Measurements from ENCODE around the gene TXN2. TPM values are rescaled to one million over a fixed set of nuclear protein-coding genes. Genes with fewer than 3 reads are reported as not detected.

The TXN2 gene
- total RNA-seq, 3 donors from 2014 or later, result 73.2 to 101 (median 95.8) TPM

DNA sequence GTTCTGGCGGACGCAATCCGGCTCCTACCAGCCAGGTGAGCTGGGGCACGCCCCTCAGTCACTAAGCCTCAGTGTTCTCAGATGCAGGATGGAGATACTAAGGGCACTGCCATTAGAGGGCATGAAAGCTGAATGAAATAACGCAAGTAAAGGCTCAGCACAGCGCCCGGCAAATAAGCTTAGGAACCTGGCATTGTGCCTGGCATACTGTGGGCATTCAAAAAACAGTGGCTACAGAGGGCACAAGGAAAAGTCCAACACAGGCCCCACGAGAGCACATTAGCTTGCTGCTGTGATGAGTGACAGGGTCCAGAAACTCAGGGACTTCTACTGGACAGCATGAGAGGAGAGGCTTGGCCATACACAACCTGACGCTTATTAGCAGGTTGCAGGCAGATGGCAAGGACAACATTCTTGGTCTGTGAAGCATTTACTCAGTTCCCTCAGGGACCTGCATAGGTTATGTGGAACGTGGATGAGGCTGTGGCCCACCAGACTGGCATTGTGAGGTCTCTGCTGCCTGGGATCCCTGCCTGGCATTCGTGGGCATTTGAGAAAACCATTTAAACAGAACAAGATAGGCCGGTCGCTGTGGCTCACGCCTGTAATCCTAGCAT lies 12.2 kb downstream of the TXN2 start:
- TF ChIP-seq, protein P1, sequence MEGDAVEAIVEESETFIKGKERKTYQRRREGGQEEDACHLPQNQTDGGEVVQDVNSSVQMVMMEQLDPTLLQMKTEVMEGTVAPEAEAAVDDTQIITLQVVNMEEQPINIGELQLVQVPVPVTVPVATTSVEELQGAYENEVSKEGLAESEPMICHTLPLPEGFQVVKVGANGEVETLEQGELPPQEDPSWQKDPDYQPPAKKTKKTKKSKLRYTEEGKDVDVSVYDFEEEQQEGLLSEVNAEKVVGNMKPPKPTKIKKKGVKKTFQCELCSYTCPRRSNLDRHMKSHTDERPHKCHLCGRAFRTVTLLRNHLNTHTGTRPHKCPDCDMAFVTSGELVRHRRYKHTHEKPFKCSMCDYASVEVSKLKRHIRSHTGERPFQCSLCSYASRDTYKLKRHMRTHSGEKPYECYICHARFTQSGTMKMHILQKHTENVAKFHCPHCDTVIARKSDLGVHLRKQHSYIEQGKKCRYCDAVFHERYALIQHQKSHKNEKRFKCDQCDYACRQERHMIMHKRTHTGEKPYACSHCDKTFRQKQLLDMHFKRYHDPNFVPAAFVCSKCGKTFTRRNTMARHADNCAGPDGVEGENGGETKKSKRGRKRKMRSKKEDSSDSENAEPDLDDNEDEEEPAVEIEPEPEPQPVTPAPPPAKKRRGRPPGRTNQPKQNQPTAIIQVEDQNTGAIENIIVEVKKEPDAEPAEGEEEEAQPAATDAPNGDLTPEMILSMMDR (IDR thresholded peaks at IDR 0.05), result no peak
- Histone ChIP-seq H3K4me1 (ENCODE audit: low read depth) (peaks cover 18% of the 10 kb centered on the region), H3K36me3 (ENCODE audit: low read depth) (no peaks in the 10 kb centered on the region), H3K4me3 (no peak overlapping the region), H3K9me3 (no peaks in the 10 kb centered on the region)
- no peak for DNase-seq
- intact Hi-C loops (cut with DNase I, micrococcal nuclease), result no loop called here
- ATAC-seq, result no peak

DNA sequence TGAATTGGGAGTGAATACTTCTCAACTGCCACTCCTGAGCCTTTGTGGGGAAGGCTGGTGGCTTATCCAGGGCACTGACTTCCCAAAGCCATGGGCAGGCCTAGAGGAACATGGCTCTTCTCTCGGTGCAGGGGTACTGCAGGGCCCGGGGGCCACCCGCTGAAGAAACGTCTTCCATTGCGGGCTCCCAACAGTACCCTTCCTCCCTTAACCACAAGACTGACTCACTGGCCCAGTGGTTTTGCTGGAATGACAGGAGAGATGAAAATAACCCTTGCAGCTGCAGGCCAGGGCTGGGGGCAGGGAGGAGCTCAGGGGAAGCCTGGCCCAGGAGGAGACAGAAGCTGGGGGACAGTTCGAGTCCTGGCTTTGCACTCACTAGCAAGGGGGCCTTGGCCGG lies 13.5 kb downstream of the TXN2 start:
- TF ChIP-seq, protein P1 (IDR thresholded peaks at IDR 0.05), result no peak
- no peaks in the 10 kb centered on the region for H3K9me3 ChIP-seq
- intact Hi-C loops (cut with DNase I, micrococcal nuclease), result no loop called here
- no peak overlapping the region for H3K4me3 ChIP-seq
- ATAC-seq (no peak), DNase-seq (no peak)
- peaks cover 18% of the 10 kb centered on the region for H3K4me1 ChIP-seq (ENCODE audit: low read depth)
- H3K36me3 ChIP-seq (ENCODE audit: low read depth), result no peaks in the 10 kb centered on the region

DNA sequence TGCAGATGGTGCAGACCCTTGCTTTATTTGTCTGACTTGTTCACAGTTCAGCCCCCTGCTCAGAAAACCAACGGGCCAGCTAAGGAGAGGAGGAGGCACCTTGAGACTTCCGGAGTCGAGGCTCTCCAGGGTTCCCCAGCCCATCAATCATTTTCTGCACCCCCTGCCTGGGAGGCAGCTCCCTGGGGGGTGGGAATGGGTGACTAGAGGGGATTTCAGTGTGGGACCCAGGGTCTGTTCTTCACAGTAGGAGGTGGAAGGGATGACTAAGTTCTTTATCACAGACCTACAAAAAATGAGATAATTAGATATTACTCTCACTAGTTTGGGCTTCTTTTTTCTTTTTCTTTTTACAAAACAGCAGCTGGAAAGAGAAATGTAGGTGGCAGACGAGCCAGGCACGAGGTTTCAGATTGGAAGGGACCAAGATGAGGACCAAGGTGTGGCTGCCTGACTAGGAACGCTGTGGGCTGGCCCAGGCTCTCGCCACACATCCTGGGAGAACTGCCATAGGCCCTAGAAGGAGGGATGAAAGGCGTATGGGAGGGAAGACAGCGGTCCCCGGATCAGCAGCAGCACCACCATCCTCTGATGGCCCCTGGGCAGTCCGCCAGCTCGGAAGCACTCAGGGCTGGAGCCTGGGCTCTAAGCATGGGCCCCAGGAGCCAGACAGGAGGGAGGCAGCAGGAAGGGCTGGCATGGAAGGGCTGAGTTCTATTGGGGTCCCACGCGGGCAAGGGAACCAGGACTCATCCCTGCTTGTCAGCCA lies 14.2 kb downstream of the TXN2 start:
- H3K4me1 ChIP-seq (ENCODE audit: low read depth), result peaks cover 18% of the 10 kb centered on the region
- intact Hi-C loops (cut with DNase I, micrococcal nuclease), result no loop called here

DNA sequence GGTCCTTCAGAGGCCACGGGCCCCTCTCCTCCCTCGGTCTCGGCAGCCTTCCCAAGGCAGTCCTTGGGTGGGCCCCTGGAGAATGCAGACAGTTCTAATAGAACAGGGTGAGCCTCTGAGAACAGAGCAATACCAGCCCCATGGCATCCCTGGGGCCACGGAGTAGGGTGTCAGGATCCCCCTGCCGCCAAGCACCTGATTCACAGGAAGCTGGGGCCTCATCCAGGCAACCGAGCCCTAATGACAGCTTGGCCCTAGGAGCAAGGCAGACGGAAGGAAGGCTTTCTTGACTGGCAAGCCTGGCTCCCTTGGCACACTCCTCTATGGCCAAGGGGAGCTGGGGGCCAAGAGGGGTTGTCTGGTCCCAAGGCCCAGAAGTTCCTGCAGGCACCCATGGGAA lies 15.2 kb downstream of the TXN2 start:
- H3K9me3 ChIP-seq, result no peaks in the 10 kb centered on the region
- intact Hi-C loops (cut with DNase I, micrococcal nuclease), result no loop called here
- TF ChIP-seq, protein P1 (IDR thresholded peaks at IDR 0.05), result no peak
- DNase-seq (no peak), ATAC-seq (no peak)
- no peaks in the 10 kb centered on the region for H3K36me3 ChIP-seq (ENCODE audit: low read depth)
- no peak overlapping the region for H3K4me3 ChIP-seq
- H3K4me1 ChIP-seq (ENCODE audit: low read depth), result peaks cover 19% of the 10 kb centered on the region

More for the DNA sequence above, 14.2 kb downstream of the TXN2 start:
- H3K36me3 ChIP-seq (ENCODE audit: low read depth), result no peaks in the 10 kb centered on the region
- no peak for ATAC-seq
- TF ChIP-seq, protein P1 (IDR thresholded peaks at IDR 0.05), result no peak
- peak in 2 of 3 donors; percentile 65 to 71 for DNase-seq
- no peak overlapping the region for H3K4me3 ChIP-seq
- no peaks in the 10 kb centered on the region for H3K9me3 ChIP-seq

DNA sequence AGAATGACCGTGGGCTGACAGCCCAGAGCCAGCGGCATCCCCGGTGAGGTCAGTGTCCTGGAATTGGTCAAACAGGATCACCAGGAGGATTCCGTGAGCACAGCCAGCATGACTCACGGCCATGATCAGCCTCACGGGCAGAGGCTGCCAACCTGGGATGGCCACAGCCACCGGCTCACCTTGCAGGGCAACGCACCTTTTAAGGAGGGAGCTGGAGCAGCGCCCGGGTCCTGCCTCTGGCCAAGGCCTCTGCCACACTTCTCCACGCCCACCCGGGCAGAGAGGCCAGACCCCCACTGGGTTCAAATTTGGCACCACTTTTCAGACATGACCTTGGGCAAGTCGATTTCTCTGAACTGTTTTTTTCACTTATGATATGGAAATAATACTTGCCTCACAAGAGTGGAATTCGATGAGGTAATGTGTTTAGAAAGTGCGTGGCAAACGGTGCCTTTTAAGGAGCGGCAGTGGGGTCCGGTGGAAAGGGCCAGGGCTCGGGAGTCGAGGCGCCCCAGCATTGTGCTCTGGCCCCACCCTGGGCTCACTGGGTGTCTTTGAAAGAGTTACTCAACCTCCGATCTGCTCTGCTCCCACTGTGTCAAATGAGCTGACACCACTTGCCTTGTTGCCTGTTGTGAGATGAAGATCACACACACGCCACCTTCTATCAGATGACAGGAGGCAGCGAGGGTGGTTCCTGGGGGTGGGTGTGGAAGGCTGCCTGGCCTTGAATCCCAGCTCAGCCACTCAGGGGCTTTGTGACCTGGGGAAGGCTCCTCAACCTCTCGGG lies 16.0 kb downstream of the TXN2 start:
- Histone ChIP-seq H3K4me3 (no peak overlapping the region), H3K36me3 (ENCODE audit: low read depth) (no peaks in the 10 kb centered on the region), H3K4me1 (ENCODE audit: low read depth) (peaks cover 23% of the 10 kb centered on the region), H3K9me3 (no peaks in the 10 kb centered on the region)
- TF ChIP-seq, protein P1 (IDR thresholded peaks at IDR 0.05), result no peak
- peak; percentile 62 to 82 (median 79) for DNase-seq
- ATAC-seq, result peak; percentile 84
- intact Hi-C loops (cut with DNase I, micrococcal nuclease), result no loop called here
